ENCODE results near the gene IMMP2L.
A peak's percentile ranks its signal among the peaks of the same experiment; 100 is the strongest.
"Not testable (repeated sequence)": the region's sequence is repeated elsewhere in the genome, so short reads cannot be mapped to it uniquely, and the experiment has no call there.

IMMP2L gene

DNA sequence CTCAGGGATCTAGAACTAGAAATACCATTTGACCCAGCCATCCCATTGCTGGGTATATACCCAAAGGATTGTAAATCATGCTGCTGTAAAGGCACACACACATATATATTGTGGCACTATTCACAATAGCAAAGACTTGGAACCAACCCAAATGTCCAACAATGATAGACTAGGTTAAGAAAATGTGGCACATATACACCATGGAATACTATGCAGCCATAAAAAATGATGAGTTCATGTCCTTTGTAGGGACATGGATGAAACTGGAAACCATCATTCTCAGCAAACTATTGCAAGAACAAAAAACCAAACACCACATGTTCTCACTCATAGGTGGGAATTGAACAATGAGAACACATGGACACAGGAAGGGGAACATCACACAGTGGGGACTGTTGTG lies 56.9 kb downstream of the IMMP2L start:
- DNase-seq, result not testable (repeated sequence)

- DNase-seq, result not testable (repeated sequence)
Observed at GRCh38 chr7:111501799-111502198, 60.5 kb downstream of the IMMP2L start.

- DNase-seq, result peak; percentile 12
Observed at GRCh38 chr7:111499027-111499426, 63.3 kb downstream of the IMMP2L start.

GRCh38 chr7:111498391-111499007 lies 63.8 kb downstream of the IMMP2L start:
- no peak for DNase-seq

- DNase-seq, result no peak
Observed at GRCh38 chr7:111495173-111495810, 67.0 kb downstream of the IMMP2L start.

GRCh38 chr7:111492234-111492633 lies 70.1 kb downstream of the IMMP2L start:
- DNase-seq, result no peak

- peak; percentile 9 for DNase-seq
Observed at GRCh38 chr7:111486472-111487142, 75.7 kb downstream of the IMMP2L start.

DNA sequence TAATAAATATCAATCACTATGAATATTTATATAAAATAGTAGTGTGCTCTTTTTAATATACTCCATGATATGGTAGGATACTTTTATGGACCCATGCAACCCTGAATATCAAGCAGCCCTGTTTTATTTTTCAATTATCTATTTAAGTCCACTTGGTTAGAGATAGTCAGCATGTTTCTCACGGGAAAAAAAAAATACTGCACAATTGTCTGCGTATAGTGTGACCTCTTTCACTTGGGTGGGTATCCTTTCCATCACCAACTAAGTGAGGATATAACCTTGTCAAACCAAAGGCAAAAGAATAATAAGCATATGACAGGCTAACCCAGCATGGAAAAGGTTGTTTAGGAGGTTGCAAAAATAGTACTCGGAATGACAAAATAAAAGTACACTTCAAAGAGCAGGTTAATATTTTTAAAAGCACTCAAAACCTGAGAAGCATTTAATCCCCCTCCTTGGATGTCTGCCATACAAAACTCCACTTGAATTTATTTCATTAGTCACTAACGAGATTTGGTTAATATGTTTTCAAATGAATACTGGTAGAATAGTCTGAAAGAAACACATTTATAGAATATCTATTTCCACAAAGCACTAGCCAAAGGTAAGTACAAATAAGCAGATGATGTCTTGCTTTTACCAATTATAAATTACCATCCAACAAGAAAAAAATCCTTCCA lies 76.5 kb downstream of the IMMP2L start:
- no peak for DNase-seq

GRCh38 chr7:111483078-111483477 lies 79.2 kb downstream of the IMMP2L start:
- DNase-seq, result no peak

- no peak for DNase-seq
Observed at GRCh38 chr7:111477462-111478225, 84.6 kb downstream of the IMMP2L start.

DNA sequence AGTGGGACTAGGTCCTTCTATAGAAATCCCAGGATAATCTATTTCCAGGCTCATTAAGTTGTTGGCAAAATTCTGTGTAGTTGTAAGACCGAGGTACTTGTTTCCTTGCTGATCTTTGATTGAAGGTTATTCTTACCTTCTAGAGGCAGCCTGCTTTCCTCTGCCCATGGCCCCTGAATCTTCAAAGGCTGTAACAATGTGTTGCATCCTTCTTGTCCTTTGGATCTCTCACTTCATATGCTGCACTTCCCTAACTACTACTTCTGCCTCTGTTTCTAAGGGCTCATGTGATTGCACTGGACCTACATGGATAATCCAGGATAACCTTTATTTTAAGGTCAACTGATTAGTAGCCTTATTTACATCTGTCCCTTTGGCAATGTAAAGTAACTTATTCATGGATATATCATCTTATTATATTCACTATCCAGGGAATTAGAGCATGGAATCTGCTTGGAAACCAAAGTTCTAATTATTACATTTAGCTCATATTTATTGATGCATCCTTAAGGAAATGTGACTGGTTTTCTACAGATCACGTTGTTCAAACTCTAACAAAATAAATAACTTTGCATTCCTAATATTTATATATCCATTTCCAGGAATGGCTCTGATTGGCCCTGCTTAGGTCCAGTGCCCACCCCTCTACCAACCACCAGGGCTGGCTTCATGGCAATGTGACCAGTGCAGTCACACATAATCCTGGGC lies 85.6 kb downstream of the IMMP2L start:
- no peak for DNase-seq

DNA sequence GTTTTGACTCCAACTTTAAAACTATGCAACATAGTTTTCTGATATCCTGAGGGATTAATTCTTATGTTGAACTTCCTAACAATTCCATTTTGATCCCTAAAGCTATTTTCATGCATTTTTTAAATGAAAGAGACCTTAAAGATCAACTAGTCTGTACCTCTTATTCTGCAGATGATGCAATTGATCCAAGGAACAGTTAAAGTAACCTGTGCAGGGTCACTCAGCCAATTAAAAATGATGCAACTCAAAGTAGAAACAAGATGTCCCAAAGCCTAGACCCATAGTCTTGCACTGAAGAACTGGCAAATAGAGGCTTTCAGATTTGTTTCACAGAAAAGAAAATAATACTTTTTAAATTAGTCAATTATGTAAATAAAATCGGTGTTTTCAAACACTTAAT lies 86.3 kb downstream of the IMMP2L start:
- DNase-seq, result no peak

GRCh38 chr7:111475419-111475748 lies 86.9 kb downstream of the IMMP2L start:
- DNase-seq, result no peak

- no peak for DNase-seq
Observed at GRCh38 chr7:111474723-111475418, 87.4 kb downstream of the IMMP2L start.

DNA sequence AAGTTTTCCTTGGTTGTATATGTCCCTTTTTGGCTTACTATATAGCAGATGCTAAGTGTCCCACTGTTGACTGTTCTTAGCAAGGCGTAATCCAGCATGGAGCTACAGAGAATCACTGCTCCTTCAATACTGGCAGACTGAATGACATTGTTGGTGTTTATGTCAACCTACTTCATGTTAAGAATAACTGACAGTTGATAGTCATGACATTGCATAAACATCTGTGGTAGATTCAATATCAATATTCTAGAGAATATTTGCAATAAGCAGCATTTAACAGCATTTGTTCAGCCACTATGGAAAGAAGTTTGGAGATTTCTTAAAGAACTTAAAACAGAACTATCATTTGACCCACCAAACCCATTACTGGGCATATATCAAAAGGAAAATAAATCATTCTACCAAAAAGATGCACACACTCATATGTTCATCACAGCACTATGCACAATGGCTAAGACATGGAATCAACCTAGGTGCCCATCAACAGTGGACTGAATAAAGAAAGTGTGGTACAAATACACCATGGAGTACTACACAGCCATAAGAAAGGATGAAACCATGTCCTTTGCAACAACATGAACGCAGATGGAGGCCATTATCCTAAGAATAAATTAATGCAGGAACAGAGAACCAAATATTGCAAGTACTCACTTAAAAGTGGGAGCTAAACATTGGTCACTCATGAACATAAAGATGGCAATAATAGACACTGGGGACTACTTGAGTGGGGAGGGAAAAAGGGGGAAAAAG lies 88.7 kb downstream of the IMMP2L start:
- no peak for DNase-seq

GRCh38 chr7:111470998-111471397 lies 91.3 kb downstream of the IMMP2L start:
- DNase-seq, result no peak

DNA sequence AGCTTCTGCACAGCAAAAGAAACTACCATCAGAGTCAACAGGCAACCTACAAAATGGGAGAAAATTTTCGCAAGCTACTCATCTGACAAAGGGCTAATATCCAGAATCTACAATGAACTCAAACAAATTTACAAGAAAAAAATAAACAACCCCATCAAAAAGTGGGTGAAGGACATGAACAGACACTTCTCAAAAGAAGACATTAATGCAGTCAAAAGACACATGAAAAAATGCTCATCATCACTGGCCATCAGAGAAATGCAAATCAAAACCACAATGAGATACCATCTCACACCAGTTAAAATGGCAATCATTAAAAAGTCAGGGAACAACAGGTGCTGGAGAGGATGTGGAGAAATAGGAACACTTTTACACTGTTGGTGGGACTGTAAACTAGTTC lies 92.4 kb downstream of the IMMP2L start:
- not testable (repeated sequence) for DNase-seq

GRCh38 chr7:111465774-111466173 lies 96.5 kb downstream of the IMMP2L start:
- not testable (repeated sequence) for DNase-seq

DNA sequence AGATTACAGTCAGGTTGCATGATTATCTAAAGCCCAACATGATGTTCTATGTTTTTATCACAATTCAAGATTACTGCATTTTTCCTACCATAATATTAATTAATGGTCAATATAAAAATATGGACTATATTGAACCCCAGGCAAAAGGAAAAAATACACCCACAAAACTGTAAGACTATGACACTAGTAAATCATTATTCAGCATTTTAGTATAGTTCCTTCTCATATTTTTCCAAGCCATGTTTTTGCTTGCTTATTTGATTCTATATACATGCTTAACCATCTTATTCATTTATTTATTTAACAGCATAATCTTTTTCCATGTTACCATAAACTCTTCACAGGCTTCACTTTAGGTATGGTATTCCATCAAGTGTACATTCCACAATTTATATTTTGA lies 101.6 kb downstream of the IMMP2L start:
- DNase-seq, result no peak

DNA sequence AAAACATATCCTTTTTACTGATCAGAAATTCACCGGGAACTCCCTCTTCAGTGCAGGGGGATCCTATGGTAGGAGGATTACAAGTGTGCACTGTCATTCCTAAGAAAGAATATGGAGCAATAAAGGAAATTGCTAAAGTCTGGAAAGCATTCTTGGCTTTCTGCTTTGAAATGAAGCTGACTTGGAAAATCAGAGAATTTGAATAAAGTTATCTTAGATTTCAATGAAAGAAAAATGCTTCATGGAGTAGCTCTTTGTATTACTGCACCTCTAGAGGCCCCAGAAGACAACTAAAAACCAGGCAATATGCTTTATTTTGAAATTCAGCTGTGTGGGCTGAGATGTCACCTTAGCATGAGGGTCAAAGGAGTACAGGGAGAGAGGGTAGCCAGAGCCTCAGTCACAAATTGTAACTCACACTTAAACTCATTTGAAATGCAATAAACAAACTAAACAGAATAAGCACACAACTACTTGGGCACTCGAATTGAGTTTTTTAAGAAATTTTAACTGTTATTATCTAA lies 102.5 kb downstream of the IMMP2L start:
- DNase-seq, result no peak

Data from stimulated activated CD4-positive, alpha-beta T cell treated with anti-CD3 and anti-CD28 coated beads, Interleukin-4, amount 100 ng/mL, for 24 hours (primary cell).